GM12878 (cell line): ENCODE data around the gene DISP3.

ENCODE experiments used
- ASH2L ChIP-seq: fragments of 300-600, 200-600 bp; sonication (generic); IDR thresholded peaks from 2 replicates; pipeline ENCODE4 v1.6.1; 2017; ENCODE audit warnings: low read depth, mild to moderate bottlenecking, borderline replicate concordance
- BHLHE40 ChIP-seq, 2 experiments: fragments of 450-650 bp in 1 of 2; IDR thresholded peaks; 2 replicates each; pipeline ENCODE4 v1.6.1; 2011 to 2017; ENCODE audit warnings: low read depth in 2 of 2, borderline replicate concordance in 1 of 2, improper control_type of control experiment in 1 of 2, low read length in 1 of 2, mild to moderate bottlenecking in 1 of 2
- BRCA1 ChIP-seq: IDR thresholded peaks from 2 replicates; pipeline ENCODE4 v1.6.1; 2011; ENCODE audit warnings: low read depth, low read length, improper control_type of control experiment
- CTCF ChIP-seq, 3 experiments: IDR thresholded peaks in 2 of 3; conservative IDR thresholded peaks in 1 of 3; 2 replicates each; pipeline ENCODE4 v1.5.1; 2011; ENCODE audit warnings: low read depth in 3 of 3, low read length in 3 of 3, mild to moderate bottlenecking in 3 of 3, control low read depth in 2 of 3, moderate library complexity in 2 of 3, inconsistent platforms in 1 of 3, mixed read lengths in 1 of 3; ENCODE audit not compliant: control insufficient read depth in 2 of 3, insufficient read depth in 1 of 3; ENCODE audit errors: extremely low read depth in 1 of 3
- EZH2 ChIP-seq: IDR thresholded peaks from 2 replicates; pipeline ENCODE4 v1.6.1; 2012; ENCODE audit warnings: low read depth, mild to moderate bottlenecking, control low read depth, inconsistent platforms, low read length, borderline replicate concordance; ENCODE audit not compliant: control insufficient read depth
- POLR2A ChIP-seq: IDR thresholded peaks from 2 replicates; pipeline ENCODE4 v1.6.1; 2011; ENCODE audit warnings: low read depth, mild to moderate bottlenecking, low read length
- POLR2AphosphoS5 ChIP-seq: IDR thresholded peaks from 2 replicates; pipeline ENCODE4 v1.6.1; 2011; ENCODE audit warnings: mild to moderate bottlenecking, low read length, inconsistent platforms
- SMC3 ChIP-seq: IDR thresholded peaks from 2 replicates; pipeline ENCODE4 v1.6.1; 2011; ENCODE audit warnings: low read length, improper control_type of control experiment, borderline replicate concordance
- ZNF24 ChIP-seq: fragments of 450-650 bp; IDR thresholded peaks from 2 replicates; pipeline ENCODE4 v1.6.1; 2017; ENCODE audit warnings: antibody characterized with exemption, mild to moderate bottlenecking

- TF ChIP-seq EZH2 (no peak), POLR2AphosphoS5 (no peak), CTCF (IDR thresholded peaks at IDR 0.05 in 2 of 3, conservative IDR thresholded peaks at IDR 0.05 in 1 of 3; ENCODE audit: control insufficient read depth in 2 of 3, extremely low read depth in 1 of 3, insufficient read depth in 1 of 3, low read depth in 3 of 3, low read length in 3 of 3) (no peak), ASH2L (no peak), POLR2A (no peak), SMC3 (no peak), BHLHE40 (IDR thresholded peaks at IDR 0.05; ENCODE audit: borderline replicate concordance in 1 of 2, low read depth in 2 of 2, low read length in 1 of 2) (no peak), BRCA1 (no peak), ZNF24 (no peak)
Measured at GRCh38 chr1:11530731-11531311, 51.9 kb downstream of the DISP3 start.
